ENCODE measurements around the gene PLD1. TPM values are rescaled to one million over a fixed set of nuclear protein-coding genes. Genes with fewer than 3 reads are reported as not detected.
A peak's percentile ranks its signal among the peaks of the same experiment; 100 is the strongest.

Gene PLD1
- total and polyA plus RNA-seq, 10 donors: 3.0 to 75.2 (median 54.0) TPM

GRCh38 chr3:171781711-171782127 is 28.6 kb downstream of the PLD1 start:
- no peaks in the 10 kb centered on the region for H3K36me3 ChIP-seq
- 79 to 93% (median 87%) methylated on average over 4 of the region's 4 CpGs for WGBS, 5 donors
- H3K4me3 ChIP-seq: no peak overlapping the region
- TF ChIP-seq POLR2AphosphoS5 (IDR thresholded peaks at IDR 0.05) (no peak), POLR2A (IDR thresholded peaks at IDR 0.05) (no peak), CTCF (IDR thresholded peaks at IDR 0.05 in 8 of 11, conservative IDR thresholded peaks at IDR 0.05 in 3 of 11) (no peak)
- DNase-seq: no peak
- H3K9me3 ChIP-seq: no peaks in the 10 kb centered on the region
- intact Hi-C loops (cut with DNase I; ENCODE audit: low total_unique reads): no loop called here
- H3K4me1 ChIP-seq: peaks cover 0 to 39% (median 10%) of the 10 kb centered on the region in 6 donors
- no peak overlapping the region for H3K27ac ChIP-seq
- H3K27me3 ChIP-seq (replicated peaks in 1 of 7): no peaks in the 10 kb centered on the region

GRCh38 chr3:171778493-171778892 is 31.8 kb downstream of the PLD1 start:
- Histone ChIP-seq H3K9me3 (no peaks in the 10 kb centered on the region), H3K36me3 (no peaks in the 10 kb centered on the region), H3K27me3 (replicated peaks in 1 of 7) (no peaks in the 10 kb centered on the region), H3K4me1 (peaks cover 0 to 45% (median 14%) of the 10 kb centered on the region in 6 donors), H3K4me3 (no peak overlapping the region), H3K27ac (peak overlapping the region in 2 of 8 donors; percentile 82)
- DNase-seq: no peak
- intact Hi-C loops (cut with DNase I; ENCODE audit: low total_unique reads): loop anchor here (10.0 kb wide), 1 partner anchor 134 kb away; no protein-coding TSS in a partner anchor
- TF ChIP-seq CTCF (IDR thresholded peaks at IDR 0.05 in 8 of 11, conservative IDR thresholded peaks at IDR 0.05 in 3 of 11) (no peak), POLR2A (IDR thresholded peaks at IDR 0.05) (no peak), POLR2AphosphoS5 (IDR thresholded peaks at IDR 0.05) (no peak)
- 73 to 91% (median 81%) methylated on average over 5 of the region's 5 CpGs for WGBS, 5 donors

GRCh38 chr3:171777596-171777995 is 32.7 kb downstream of the PLD1 start:
- no peaks in the 10 kb centered on the region for H3K36me3 ChIP-seq

More at GRCh38 chr3:171777596-171777995, 32.7 kb downstream of the PLD1 start:
- no peak for TF ChIP-seq POLR2AphosphoS5 (IDR thresholded peaks at IDR 0.05)
- no peak for TF ChIP-seq POLR2A (IDR thresholded peaks at IDR 0.05)
- TF ChIP-seq CTCF (IDR thresholded peaks at IDR 0.05 in 8 of 11, conservative IDR thresholded peaks at IDR 0.05 in 3 of 11): no peak
- DNase-seq: no peak
- peak overlapping the region in 7 of 8 donors; percentile 64 to 84 (median 82) for H3K27ac ChIP-seq
- no peaks in the 10 kb centered on the region for H3K27me3 ChIP-seq (replicated peaks in 1 of 7)
- peaks cover 0 to 40% (median 16%) of the 10 kb centered on the region in 6 donors for H3K4me1 ChIP-seq
- 44 to 75% (median 61%) methylated on average over 4 of the region's 4 CpGs for whole genome bisulfite sequencing, 5 donors
- peak overlapping the region in 1 of 8 donors; percentile 9 for H3K4me3 ChIP-seq
- no peaks in the 10 kb centered on the region for H3K9me3 ChIP-seq
- intact Hi-C loops (cut with DNase I; ENCODE audit: low total_unique reads): loop anchor here (10.0 kb wide), 1 partner anchor 133 kb away; no protein-coding TSS in a partner anchor
